Measurements from ENCODE around the gene CYP19A1. TPM values are rescaled to one million over a fixed set of nuclear protein-coding genes. Genes with fewer than 3 reads are reported as not detected.
"Not testable (repeated sequence)": the region's sequence is repeated elsewhere in the genome, so short reads cannot be mapped to it uniquely, and the experiment has no call there.

CYP19A1 gene
- total and polyA plus RNA-seq, 8 donors: 0.09 to 2.5 (median 0.28) TPM; not detected in 1

GRCh38 chr15:51283026-51283425 lies 55.4 kb downstream of the CYP19A1 start:
- TF ChIP-seq CTCF (IDR thresholded peaks at IDR 0.05): no peak
- FAIRE-seq (no peak), DNase-seq (no peak), ATAC-seq (no peak)
- WGBS, 2 donors: 81 to 86% methylated on average over 6 of the region's 6 CpGs
- Histone ChIP-seq H3K27me3 (no peaks in the 10 kb centered on the region), H3K4me3 (no peak overlapping the region), H3K27ac (no peak overlapping the region), H3K36me3 (no peaks in the 10 kb centered on the region), H3K4me1 (no peaks in the 10 kb centered on the region), H3K9me3 (no peaks in the 10 kb centered on the region)
- intact Hi-C loops (cut with DNase I): loop anchor here in 2 of 3 donors (5.0 to 10.0 kb wide), 2 partner anchors 99 to 102 kb away; no protein-coding TSS in a partner anchor

GRCh38 chr15:51282241-51282640 lies 56.2 kb downstream of the CYP19A1 start:
- H3K9me3 ChIP-seq, DNase-seq, H3K27ac ChIP-seq, H3K4me1 ChIP-seq, FAIRE-seq, ATAC-seq, H3K27me3 ChIP-seq, H3K36me3 ChIP-seq, H3K4me3 ChIP-seq: not testable (repeated sequence)
- 46 to 58% methylated on average over 2 of the region's 2 CpGs for WGBS, 2 donors
- intact Hi-C loops (cut with DNase I): loop anchor here in 2 of 3 donors (5.0 to 10.0 kb wide), 2 partner anchors 100 to 103 kb away; no protein-coding TSS in a partner anchor

GRCh38 chr15:51281368-51281967 lies 56.9 kb downstream of the CYP19A1 start:
- H3K4me3 ChIP-seq: no peak overlapping the region
- DNase-seq: peak; percentile 38 to 74 (median 62)
- WGBS, 2 donors: 25 to 41% methylated on average over 4 of the region's 4 CpGs
- peak; percentile 80 to 97 (median 94) for ATAC-seq
- H3K4me1 ChIP-seq: no peaks in the 10 kb centered on the region
- FAIRE-seq: no peak
- no peaks in the 10 kb centered on the region for H3K36me3 ChIP-seq
- no peak overlapping the region for H3K27ac ChIP-seq
- H3K27me3 ChIP-seq: peaks cover 0 to 9% (median 0%) of the 10 kb centered on the region in 4 donors
- intact Hi-C loops (cut with DNase I): loop anchor here in 2 of 3 donors (5.0 to 10.0 kb wide), 2 partner anchors 101 to 103 kb away; no protein-coding TSS in a partner anchor
- peak in 3 of 4 donors; percentile 37 to 53 (median 44) for TF ChIP-seq CTCF (IDR thresholded peaks at IDR 0.05)
- no peaks in the 10 kb centered on the region for H3K9me3 ChIP-seq

GRCh38 chr15:51280838-51281237 lies 57.6 kb downstream of the CYP19A1 start:
- no peak for ATAC-seq
- intact Hi-C loops (cut with DNase I): loop anchor here in 2 of 3 donors (5.0 to 10.0 kb wide), 2 partner anchors 101 to 104 kb away; no protein-coding TSS in a partner anchor
- 89 to 98% methylated on average over 4 of the region's 4 CpGs for WGBS, 2 donors
- H3K27ac ChIP-seq: no peak overlapping the region
- TF ChIP-seq CTCF (IDR thresholded peaks at IDR 0.05): no peak
- H3K27me3 ChIP-seq: peaks cover 0 to 11% (median 0%) of the 10 kb centered on the region in 4 donors
- H3K36me3 ChIP-seq: no peaks in the 10 kb centered on the region
- no peak for FAIRE-seq
- H3K4me1 ChIP-seq: no peaks in the 10 kb centered on the region
- no peak for DNase-seq
- H3K4me3 ChIP-seq: no peak overlapping the region
- H3K9me3 ChIP-seq: no peaks in the 10 kb centered on the region

- Histone ChIP-seq H3K4me1 (no peaks in the 10 kb centered on the region), H3K27ac (no peak overlapping the region), H3K36me3 (no peaks in the 10 kb centered on the region), H3K27me3 (peaks cover 0 to 11% (median 0%) of the 10 kb centered on the region in 4 donors), H3K4me3 (no peak overlapping the region), H3K9me3 (no peaks in the 10 kb centered on the region)
- TF ChIP-seq CTCF (IDR thresholded peaks at IDR 0.05): no peak
- intact Hi-C loops (cut with DNase I): no loop called here
- WGBS, 2 donors: 97% methylated on average over 1 of the region's 1 CpG
- DNase-seq (no peak), FAIRE-seq (no peak), ATAC-seq (no peak)
Observed at GRCh38 chr15:51279391-51279790, 59.0 kb downstream of the CYP19A1 start.
